ENCODE measurements around the gene SMC6. TPM values are rescaled to one million over a fixed set of nuclear protein-coding genes. Genes with fewer than 3 reads are reported as not detected.

The SMC6 gene
- total RNA-seq, 2 experiments from 2014 or later: 19.7 to 19.9 TPM

DNA sequence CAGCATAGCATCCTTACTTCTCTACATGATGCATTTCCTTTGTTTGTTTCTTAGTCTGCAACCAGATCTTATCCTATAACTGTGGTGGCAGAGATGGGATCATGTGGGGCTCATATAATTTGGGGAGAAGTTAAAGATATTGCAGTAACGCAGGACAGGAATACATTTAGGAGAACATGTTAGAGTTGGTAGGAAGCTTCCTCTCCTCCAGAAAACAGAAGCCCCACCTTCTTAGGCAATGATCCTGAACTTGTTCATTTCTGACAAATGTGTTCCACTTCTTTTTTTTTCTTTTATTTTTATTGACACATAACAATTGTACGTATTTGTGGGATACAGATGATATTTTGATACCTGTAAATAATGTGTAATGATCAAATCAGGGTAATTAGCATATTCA, 113.2 kb downstream of the SMC6 start:
- ChIA-PET CTCF (interaction anchor here (8.6 kb wide), 1 partner anchor 31 kb away, joined by 136 read pairs; no protein-coding TSS in a partner anchor), POLR2A (interaction anchor here (0.8 kb wide), 1 partner anchor 19 kb away, joined by 3 read pairs; no protein-coding TSS in a partner anchor)
- ATAC-seq: no peak
- Mint-ChIP-seq H3K27ac (no peak overlapping the region), H3K4me1 (ENCODE audit: low read depth) (peaks cover 5% of the 10 kb centered on the region), H3K9me3 (no peaks in the 10 kb centered on the region), H3K4me3 (no peak overlapping the region), H3K36me3 (ENCODE audit: low read depth) (no peaks in the 10 kb centered on the region), H3K27me3 (no peaks in the 10 kb centered on the region)
- TF ChIP-seq, protein P1, sequence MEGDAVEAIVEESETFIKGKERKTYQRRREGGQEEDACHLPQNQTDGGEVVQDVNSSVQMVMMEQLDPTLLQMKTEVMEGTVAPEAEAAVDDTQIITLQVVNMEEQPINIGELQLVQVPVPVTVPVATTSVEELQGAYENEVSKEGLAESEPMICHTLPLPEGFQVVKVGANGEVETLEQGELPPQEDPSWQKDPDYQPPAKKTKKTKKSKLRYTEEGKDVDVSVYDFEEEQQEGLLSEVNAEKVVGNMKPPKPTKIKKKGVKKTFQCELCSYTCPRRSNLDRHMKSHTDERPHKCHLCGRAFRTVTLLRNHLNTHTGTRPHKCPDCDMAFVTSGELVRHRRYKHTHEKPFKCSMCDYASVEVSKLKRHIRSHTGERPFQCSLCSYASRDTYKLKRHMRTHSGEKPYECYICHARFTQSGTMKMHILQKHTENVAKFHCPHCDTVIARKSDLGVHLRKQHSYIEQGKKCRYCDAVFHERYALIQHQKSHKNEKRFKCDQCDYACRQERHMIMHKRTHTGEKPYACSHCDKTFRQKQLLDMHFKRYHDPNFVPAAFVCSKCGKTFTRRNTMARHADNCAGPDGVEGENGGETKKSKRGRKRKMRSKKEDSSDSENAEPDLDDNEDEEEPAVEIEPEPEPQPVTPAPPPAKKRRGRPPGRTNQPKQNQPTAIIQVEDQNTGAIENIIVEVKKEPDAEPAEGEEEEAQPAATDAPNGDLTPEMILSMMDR (IDR thresholded peaks at IDR 0.05): no peak
- intact Hi-C loops (cut with micrococcal nuclease): no loop called here
- DNase-seq: no peak

DNA sequence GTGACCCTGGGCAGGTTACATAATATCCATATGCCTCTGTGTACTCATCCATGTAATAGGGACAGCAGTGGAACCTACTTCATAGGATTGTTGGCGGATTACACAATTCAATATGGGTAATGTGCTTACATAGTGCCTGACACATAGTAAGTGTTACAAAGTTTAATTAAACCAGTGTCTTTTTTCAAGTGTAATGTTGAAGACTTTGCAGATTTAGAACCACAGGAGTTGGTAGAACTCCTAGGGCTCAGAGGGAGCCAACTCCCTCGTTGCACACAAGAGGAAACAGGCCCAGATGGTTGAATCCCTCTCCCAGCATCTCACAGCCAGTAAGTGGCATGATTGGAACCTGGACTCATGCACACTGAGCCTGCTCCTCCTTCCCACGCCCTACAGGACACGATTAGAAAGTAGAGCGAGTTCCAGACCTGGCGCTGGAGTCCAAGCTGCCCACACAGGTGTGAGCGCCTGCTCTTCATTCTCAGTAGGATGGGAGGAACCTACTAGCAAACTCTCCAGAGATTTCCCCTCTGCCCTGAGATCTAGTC, 115.3 kb downstream of the SMC6 start:
- no peaks in the 10 kb centered on the region for H3K27me3 Mint-ChIP-seq
- H3K27ac Mint-ChIP-seq: no peak overlapping the region

GRCh38 chr2:17637131-17637906, 116.3 kb downstream of the SMC6 start:
- intact Hi-C loops (cut with micrococcal nuclease): no loop called here
- Mint-ChIP-seq H3K27ac (no peak overlapping the region), H3K36me3 (ENCODE audit: low read depth) (no peaks in the 10 kb centered on the region), H3K9me3 (no peaks in the 10 kb centered on the region), H3K4me1 (ENCODE audit: low read depth) (no peaks in the 10 kb centered on the region), H3K27me3 (no peaks in the 10 kb centered on the region), H3K4me3 (no peak overlapping the region)
- no peak for DNase-seq
- ATAC-seq: no peak
- POLR2A ChIA-PET: no interaction called here
- TF ChIP-seq, protein P1 (IDR thresholded peaks at IDR 0.05): no peak
- CTCF ChIA-PET: interaction anchor here (3.2 kb wide), 1 partner anchor 8 kb away, joined by 14 read pairs; no protein-coding TSS in a partner anchor

More for the DNA sequence above, 115.3 kb downstream of the SMC6 start:
- ChIA-PET CTCF (no interaction called here), POLR2A (no interaction called here)
- H3K4me1 Mint-ChIP-seq (ENCODE audit: low read depth): peaks cover 3% of the 10 kb centered on the region
- intact Hi-C loops (cut with micrococcal nuclease): no loop called here
- ATAC-seq (no peak), DNase-seq (no peak)
- H3K36me3 Mint-ChIP-seq (ENCODE audit: low read depth): no peaks in the 10 kb centered on the region
- H3K4me3 Mint-ChIP-seq: no peak overlapping the region
- TF ChIP-seq, protein P1 (IDR thresholded peaks at IDR 0.05): no peak
- H3K9me3 Mint-ChIP-seq: no peaks in the 10 kb centered on the region

DNA sequence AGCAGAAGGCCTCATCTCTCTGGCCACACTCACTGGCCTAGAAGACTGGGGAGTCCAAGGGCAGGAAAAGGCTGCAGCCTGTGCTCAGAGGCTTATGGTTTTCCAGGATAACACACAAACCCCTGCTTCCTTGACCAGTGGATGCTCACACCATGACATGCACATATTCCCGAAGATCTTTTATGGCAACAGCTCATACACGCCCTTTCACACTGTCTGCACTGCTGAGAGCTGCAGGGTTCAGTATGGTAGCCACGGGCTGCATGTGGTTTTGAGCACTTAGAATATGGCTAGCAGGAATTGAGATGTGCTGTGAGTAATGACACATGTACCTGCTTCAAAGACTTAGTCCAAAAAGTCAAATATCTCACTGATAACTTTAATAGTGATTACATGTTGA, 117.4 kb downstream of the SMC6 start:
- TF ChIP-seq, protein P1 (IDR thresholded peaks at IDR 0.05): no peak
- Mint-ChIP-seq H3K4me3 (no peak overlapping the region), H3K36me3 (ENCODE audit: low read depth) (no peaks in the 10 kb centered on the region), H3K27me3 (no peaks in the 10 kb centered on the region), H3K4me1 (ENCODE audit: low read depth) (no peaks in the 10 kb centered on the region), H3K27ac (no peak overlapping the region), H3K9me3 (no peaks in the 10 kb centered on the region)
- ATAC-seq (no peak), DNase-seq (no peak)
- CTCF ChIA-PET: interaction anchor here (3.2 kb wide), 1 partner anchor 9 kb away, joined by 14 read pairs; no protein-coding TSS in a partner anchor
- intact Hi-C loops (cut with micrococcal nuclease): no loop called here
- POLR2A ChIA-PET: interaction anchor here (0.6 kb wide), 1 partner anchor 210 kb away, joined by 3 read pairs; no protein-coding TSS in a partner anchor

DNA sequence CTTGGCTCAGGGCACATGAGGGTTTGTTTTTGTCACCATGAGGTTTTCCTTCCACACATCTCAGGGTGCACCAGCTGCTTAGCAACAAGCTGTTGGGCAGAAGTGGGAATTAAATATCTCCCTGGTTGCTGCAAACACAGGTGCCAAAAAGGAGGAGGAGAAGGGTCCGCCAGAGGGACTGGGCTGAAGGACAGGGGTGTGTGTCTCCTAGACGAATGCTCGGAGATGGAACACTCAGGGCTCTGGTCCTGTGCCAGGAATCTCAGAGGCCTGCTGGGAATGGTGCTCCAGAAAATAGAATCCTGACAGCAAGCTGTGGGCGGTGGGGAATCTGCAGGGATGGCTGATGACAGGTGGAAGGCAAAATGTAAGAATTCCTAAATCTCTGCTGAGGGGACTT, 118.6 kb downstream of the SMC6 start:
- no peaks in the 10 kb centered on the region for H3K4me1 Mint-ChIP-seq (ENCODE audit: low read depth)
- no peaks in the 10 kb centered on the region for H3K9me3 Mint-ChIP-seq
- H3K27me3 Mint-ChIP-seq: no peaks in the 10 kb centered on the region
- no peaks in the 10 kb centered on the region for H3K36me3 Mint-ChIP-seq (ENCODE audit: low read depth)
- no peak overlapping the region for H3K4me3 Mint-ChIP-seq
- TF ChIP-seq, protein P1 (IDR thresholded peaks at IDR 0.05): no peak
- intact Hi-C loops (cut with micrococcal nuclease): no loop called here
- H3K27ac Mint-ChIP-seq: no peak overlapping the region
- DNase-seq: no peak
- CTCF ChIA-PET: interaction anchor here (1.0 to 3.2 kb wide), 2 partner anchors 11 to 37 kb away, joined by 3 to 14 read pairs; no protein-coding TSS in a partner anchor
- POLR2A ChIA-PET: no interaction called here
- ATAC-seq: no peak

All from activated CD8-positive, alpha-beta T cell treated with anti-CD3 and anti-CD28 coated beads for 36 hours (primary cell).